GM23248 (cell line): ENCODE results near the gene NFIA. TPM values are rescaled to one million over a fixed set of nuclear protein-coding genes. Genes with fewer than 3 reads are reported as not detected.

ENCODE experiments used
- DNase-seq: peaks from one replicate; pipeline ENCODE4 v3.0.0-alpha.2; 2015
- H2AFZ ChIP-seq: fragments of 200-600 bp; sonication (generic); 2 replicates; pipeline ENCODE4 v1.6.1; 2016; ENCODE audit warnings: antibody characterized with exemption
- H3F3A ChIP-seq: fragments of 200-600 bp; sonication (generic); 2 replicates; pipeline ENCODE4 v1.6.1; 2016; ENCODE audit warnings: mild to moderate bottlenecking, antibody characterized with exemption, mixed run types; ENCODE audit not compliant: insufficient read depth
- H3K27ac ChIP-seq: fragments of 200-600 bp; sonication (generic); 2 replicates; pipeline ENCODE4 v1.5.1; 2016; ENCODE audit warnings: mild to moderate bottlenecking
- H3K27me3 ChIP-seq: fragments of 200-600 bp; sonication (generic); replicated peaks from 2 replicates; pipeline ENCODE4 v1.6.1; 2016; ENCODE audit warnings: mild to moderate bottlenecking; ENCODE audit not compliant: insufficient read depth
- H3K36me3 ChIP-seq: fragments of 200-600 bp; sonication (generic); 2 replicates; pipeline ENCODE4 v1.6.1; 2016; ENCODE audit warnings: low read depth, mild to moderate bottlenecking
- H3K4me1 ChIP-seq: fragments of 200-600 bp; sonication (generic); 2 replicates; pipeline ENCODE4 v1.6.1; 2016; ENCODE audit warnings: mild to moderate bottlenecking; ENCODE audit not compliant: insufficient read depth
- H3K4me2 ChIP-seq: fragments of 200-600 bp; sonication (generic); one replicate; pipeline ENCODE4 v1.6.1; 2016; ENCODE audit warnings: mild to moderate bottlenecking; ENCODE audit not compliant: unreplicated experiment
- H3K4me3 ChIP-seq: fragments of 200-600 bp; sonication (generic); 2 replicates; pipeline ENCODE4 v1.5.1; 2016; ENCODE audit warnings: mild to moderate bottlenecking
- H3K79me2 ChIP-seq: fragments of 200-600 bp; sonication (generic); 2 replicates; pipeline ENCODE4 v1.6.1; 2016; ENCODE audit warnings: mild to moderate bottlenecking; ENCODE audit not compliant: insufficient read depth
- H3K9ac ChIP-seq: fragments of 200-600 bp; sonication (generic); 2 replicates; pipeline ENCODE4 v1.6.1; 2016; ENCODE audit warnings: mild to moderate bottlenecking
- H3K9me2 ChIP-seq: fragments of 200-600 bp; sonication (generic); 2 replicates; pipeline ENCODE4 v1.6.1; 2016; ENCODE audit warnings: mixed run types, mild to moderate bottlenecking, moderate library complexity; ENCODE audit not compliant: insufficient read depth
- H3K9me3 ChIP-seq: fragments of 200-600 bp; sonication (generic); one replicate; pipeline ENCODE4 v1.6.1; 2017; ENCODE audit warnings: low read depth
- H4K20me1 ChIP-seq: fragments of 200-600 bp; sonication (generic); 2 replicates; pipeline ENCODE4 v1.6.0; 2016; ENCODE audit not compliant: insufficient read depth
- EZH2 ChIP-seq: fragments of 200-600 bp; sonication (generic); IDR thresholded peaks from 2 replicates; pipeline ENCODE4 v1.6.1; 2018; ENCODE audit warnings: antibody characterized with exemption, mild to moderate bottlenecking; ENCODE audit not compliant: insufficient read depth, poor library complexity, severe bottlenecking
- EZH2phosphoT487 ChIP-seq: fragments of 200-600 bp; sonication (generic); IDR thresholded peaks from 2 replicates; pipeline ENCODE4 v1.6.1; 2018; ENCODE audit warnings: antibody characterized with exemption, moderate library complexity, mild to moderate bottlenecking, low read depth; ENCODE audit not compliant: insufficient read depth
- WGBS, 2 experiments: methylation state at CpG; one replicate each; pipeline ENCODE4 v1.1.6; 2015 to 2017; ENCODE audit warnings: low lambda C conversion rate in 2 of 2, low coverage in 1 of 2; ENCODE audit errors: missing lambda C conversion rate in 2 of 2; 5-methylcytosine and 5-hydroxymethylcytosine counted together
- in situ Hi-C: fragments of 300-500 bp; cut with MboI; formaldehyde crosslinking; loops from 2 replicates; pipeline ENCODE4 v1.15.0; 2020
- polyA plus RNA-seq: library from polyadenylated mRNA; unstranded; fragments of >200 nt; fragmentation: Nextera tagmentation; extraction: Ambion mirVana; gene quantifications from 2 replicates; pipeline ENCODE4 v1.2.1, GENCODE V29; 2016
- total RNA-seq: library from RNA; depleted of rRNA; stranded (reverse); fragments of >200 nt; shearing (Covaris generic); gene quantifications from 2 replicates; pipeline ENCODE4 v1.2.3, GENCODE V29; 2014

NFIA gene
- total and polyA plus RNA-seq, 2 experiments from 2014 or later: 3.4 to 8.8 TPM

- H3K9ac ChIP-seq: no peak overlapping the region
- H4K20me1 ChIP-seq: no peaks in the 10 kb centered on the region
- no peak for TF ChIP-seq EZH2phosphoT487
- no peak for TF ChIP-seq EZH2
- no peaks in the 10 kb centered on the region for H3K4me1 ChIP-seq
- DNase-seq: no peak
- H3F3A ChIP-seq: no peaks in the 10 kb centered on the region
- H3K36me3 ChIP-seq: no peaks in the 10 kb centered on the region
- H3K79me2 ChIP-seq: no peaks in the 10 kb centered on the region
- no peak overlapping the region for H3K27ac ChIP-seq
- 88 to 90% methylated on average over 9 of the region's 9 CpGs for WGBS, 2 experiments
- no peak overlapping the region for H3K4me3 ChIP-seq
- no peaks in the 10 kb centered on the region for H3K27me3 ChIP-seq
- in situ Hi-C loops: no loop called here
- H3K9me2 ChIP-seq: no peaks in the 10 kb centered on the region
- no peak overlapping the region for H3K4me2 ChIP-seq
- H3K9me3 ChIP-seq: no peaks in the 10 kb centered on the region
- no peak overlapping the region for H2AFZ ChIP-seq
These were observed 186.3 kb downstream of the NFIA start for GRCh38 chr1:61268546-61269240.

GRCh38 chr1:61269602-61270001 is 187.2 kb downstream of the NFIA start:
- H3K79me2 ChIP-seq: no peaks in the 10 kb centered on the region
- no peaks in the 10 kb centered on the region for H4K20me1 ChIP-seq
- H3K36me3 ChIP-seq: no peaks in the 10 kb centered on the region
- DNase-seq: no peak
- H3K9ac ChIP-seq: no peak overlapping the region
- H3K4me1 ChIP-seq: no peaks in the 10 kb centered on the region
- no peak overlapping the region for H3K4me2 ChIP-seq
- no peaks in the 10 kb centered on the region for H3K9me2 ChIP-seq
- no peaks in the 10 kb centered on the region for H3K9me3 ChIP-seq
- WGBS, 2 experiments: 100% methylated on average over 1 of the region's 1 CpG
- H3K27me3 ChIP-seq: no peaks in the 10 kb centered on the region
- no peaks in the 10 kb centered on the region for H3F3A ChIP-seq
- TF ChIP-seq EZH2phosphoT487 (no peak), EZH2 (no peak)
- H3K4me3 ChIP-seq: no peak overlapping the region
- in situ Hi-C loops: no loop called here
- no peak overlapping the region for H3K27ac ChIP-seq
- H2AFZ ChIP-seq: no peak overlapping the region

GRCh38 chr1:61270107-61270506 is 187.7 kb downstream of the NFIA start:
- no peak overlapping the region for H3K9ac ChIP-seq
- no peak overlapping the region for H3K27ac ChIP-seq
- in situ Hi-C loops: no loop called here
- no peaks in the 10 kb centered on the region for H4K20me1 ChIP-seq
- H3K4me1 ChIP-seq: no peaks in the 10 kb centered on the region
- TF ChIP-seq EZH2phosphoT487 (no peak), EZH2 (no peak)
- no peak overlapping the region for H3K4me3 ChIP-seq
- no peak overlapping the region for H2AFZ ChIP-seq
- no peaks in the 10 kb centered on the region for H3K9me3 ChIP-seq
- no peaks in the 10 kb centered on the region for H3K9me2 ChIP-seq
- H3K36me3 ChIP-seq: no peaks in the 10 kb centered on the region
- no peaks in the 10 kb centered on the region for H3K27me3 ChIP-seq
- H3K79me2 ChIP-seq: no peaks in the 10 kb centered on the region
- no peaks in the 10 kb centered on the region for H3F3A ChIP-seq
- 97 to 99% methylated on average over 2 of the region's 2 CpGs for WGBS, 2 experiments
- DNase-seq: no peak
- H3K4me2 ChIP-seq: no peak overlapping the region

GRCh38 chr1:61270761-61271411 is 188.5 kb downstream of the NFIA start:
- H3K4me3 ChIP-seq: no peak overlapping the region
- no peaks in the 10 kb centered on the region for H3K27me3 ChIP-seq
- no peaks in the 10 kb centered on the region for H3F3A ChIP-seq
- no peak overlapping the region for H2AFZ ChIP-seq
- no peaks in the 10 kb centered on the region for H3K9me2 ChIP-seq
- in situ Hi-C loops: no loop called here
- H4K20me1 ChIP-seq: no peaks in the 10 kb centered on the region
- H3K36me3 ChIP-seq: no peaks in the 10 kb centered on the region
- WGBS, 2 experiments: 90 to 91% methylated on average over 8 of the region's 8 CpGs
- H3K79me2 ChIP-seq: no peaks in the 10 kb centered on the region
- no peak for DNase-seq
- H3K4me1 ChIP-seq: no peaks in the 10 kb centered on the region
- no peaks in the 10 kb centered on the region for H3K9me3 ChIP-seq
- no peak for TF ChIP-seq EZH2
- TF ChIP-seq EZH2phosphoT487: no peak
- no peak overlapping the region for H3K4me2 ChIP-seq
- no peak overlapping the region for H3K9ac ChIP-seq
- H3K27ac ChIP-seq: no peak overlapping the region
